Mammary microvascular endothelial cell (primary cell): ENCODE data around the gene CHRNE. TPM values are rescaled to one million over a fixed set of nuclear protein-coding genes. Genes with fewer than 3 reads are reported as not detected.

Experiments used
- total RNA-seq: library from RNA; depleted of rRNA; stranded (reverse); fragments of >200 nt; gene quantifications from 2 replicates; pipeline ENCODE4 v1.2.3, GENCODE V29; 2015

The CHRNE gene
- 1.5 and 2.5 TPM in 2 replicates for total RNA-seq

GRCh38 chr17:4903051-4903818, at the start of gene CHRNE:
Gene CHRNE (minus strand): TSS chr17:4903098. CDS start chr17:4903063, 35 bp downstream.

GRCh38 chr17:4950746-4951204, 47.9 kb upstream of the CHRNE start, which contains the start of gene ENO3:
Gene ENO3 (plus strand): TSS chr17:4951119. CDS start chr17:4951830, 711 bp downstream.

DNA sequence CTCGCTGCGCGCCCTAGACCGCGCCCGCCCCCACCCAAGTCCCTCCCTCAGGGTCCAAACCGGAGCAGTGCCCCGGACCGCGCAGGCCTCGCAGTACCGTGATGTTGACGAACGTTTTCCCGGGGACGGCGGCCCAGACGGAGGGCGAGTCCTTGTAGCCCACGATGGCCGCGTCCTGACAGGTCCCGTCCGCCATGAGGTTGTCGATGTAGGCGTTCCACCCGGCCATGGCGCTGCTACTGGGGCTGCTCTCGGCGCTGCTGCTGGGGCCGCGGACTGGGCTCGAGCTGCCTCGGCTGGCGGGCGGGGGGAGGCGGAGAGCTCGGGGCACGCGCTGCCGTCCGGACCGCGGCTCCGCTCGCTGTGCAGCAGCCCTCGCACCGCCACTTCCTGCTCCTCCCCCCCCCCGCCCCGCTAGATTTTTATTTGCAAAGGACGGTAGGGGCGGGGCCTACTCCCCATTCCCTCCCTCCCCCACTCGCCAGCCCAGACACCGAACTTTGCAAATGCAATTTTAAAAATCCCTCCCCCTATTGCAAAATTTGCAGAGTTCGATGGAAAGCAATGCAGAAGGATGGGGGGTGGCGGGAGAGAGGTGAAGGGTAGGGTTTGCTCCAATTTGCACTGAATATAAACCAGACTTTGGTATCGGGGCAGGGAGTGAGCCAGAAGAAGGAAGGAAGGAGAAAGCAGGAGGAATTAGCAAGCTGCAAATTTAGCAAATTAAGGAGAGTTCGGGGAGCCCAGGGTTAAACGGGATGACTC, 45.5 kb upstream of the CHRNE start, which contains the start of gene PFN1:
PFN1 (minus strand) TSS at position 365 of the 765 bp plus-strand sequence; CDS start at position 229, 136 bp downstream.

DNA sequence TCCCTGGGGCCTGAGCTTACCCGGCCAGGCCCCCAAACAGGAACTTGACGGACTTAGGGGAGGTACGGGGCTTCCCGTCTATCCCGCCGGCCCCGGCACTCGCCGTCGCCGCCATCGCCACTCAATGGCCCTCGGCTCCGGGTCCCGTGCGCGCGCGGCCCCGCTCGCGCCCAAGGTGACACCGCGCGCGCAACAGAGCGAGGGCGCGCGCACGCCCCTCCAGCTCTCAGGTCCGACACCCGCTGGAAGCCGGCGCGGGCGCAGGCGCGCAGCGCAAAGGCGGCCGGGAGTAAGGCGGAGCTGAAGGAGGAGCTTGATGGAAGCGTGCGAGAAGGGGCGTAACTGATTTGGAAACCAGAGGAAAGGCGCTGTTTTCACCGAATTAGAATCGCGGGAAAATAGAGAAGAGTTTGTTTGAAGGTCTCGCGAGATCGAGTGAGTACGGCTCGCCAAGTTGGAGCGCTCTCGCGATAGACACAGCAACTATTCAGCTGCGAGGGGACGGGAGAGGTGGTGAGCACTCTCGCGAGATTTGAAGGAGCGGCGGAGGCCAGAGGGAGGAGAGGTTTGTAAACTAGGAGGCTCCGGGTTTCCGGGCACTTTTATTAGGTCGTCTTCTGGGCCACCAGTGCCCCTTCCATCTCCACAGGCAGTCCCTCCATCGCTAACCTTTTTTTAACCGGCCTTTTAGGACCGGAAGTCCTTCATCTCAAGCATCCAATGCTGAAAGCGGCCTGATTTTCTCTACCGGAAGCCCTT, 37.1 kb upstream of the CHRNE start, which contains the start of the genes RNF167 and SLC25A11:
RNF167 (plus strand) TSS at position 473 of the 759 bp plus-strand sequence. CDS start 642 bp downstream, outside the sequence.
SLC25A11 (minus strand) TSS at position 251 of the 759 bp plus-strand sequence; CDS start at position 115, 136 bp downstream.

DNA sequence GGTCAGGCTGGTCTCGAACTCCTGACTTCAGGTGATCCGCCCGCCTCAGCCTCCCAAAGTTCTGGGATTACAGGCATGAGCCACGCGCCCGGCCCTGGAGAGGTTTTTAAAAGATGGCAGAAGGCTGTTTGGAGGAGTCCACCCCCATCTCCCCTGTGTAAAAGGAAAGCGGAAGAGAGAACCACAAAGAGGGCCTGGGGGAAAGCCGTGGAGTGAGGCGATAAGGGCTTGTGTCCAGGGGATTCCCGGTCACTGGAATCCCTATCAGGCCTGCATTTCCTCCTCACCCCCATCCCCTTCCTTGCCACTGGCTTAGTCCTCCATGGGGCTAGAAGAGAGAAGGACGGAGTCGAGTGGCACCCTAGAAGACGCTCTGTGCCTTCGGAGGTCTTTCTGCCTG, 29.1 kb upstream of the CHRNE start, which contains the start of gene GP1BA:
GP1BA (plus strand) TSS at position 315 of the 400 bp plus-strand sequence. CDS start 328 bp downstream, outside the sequence.

DNA sequence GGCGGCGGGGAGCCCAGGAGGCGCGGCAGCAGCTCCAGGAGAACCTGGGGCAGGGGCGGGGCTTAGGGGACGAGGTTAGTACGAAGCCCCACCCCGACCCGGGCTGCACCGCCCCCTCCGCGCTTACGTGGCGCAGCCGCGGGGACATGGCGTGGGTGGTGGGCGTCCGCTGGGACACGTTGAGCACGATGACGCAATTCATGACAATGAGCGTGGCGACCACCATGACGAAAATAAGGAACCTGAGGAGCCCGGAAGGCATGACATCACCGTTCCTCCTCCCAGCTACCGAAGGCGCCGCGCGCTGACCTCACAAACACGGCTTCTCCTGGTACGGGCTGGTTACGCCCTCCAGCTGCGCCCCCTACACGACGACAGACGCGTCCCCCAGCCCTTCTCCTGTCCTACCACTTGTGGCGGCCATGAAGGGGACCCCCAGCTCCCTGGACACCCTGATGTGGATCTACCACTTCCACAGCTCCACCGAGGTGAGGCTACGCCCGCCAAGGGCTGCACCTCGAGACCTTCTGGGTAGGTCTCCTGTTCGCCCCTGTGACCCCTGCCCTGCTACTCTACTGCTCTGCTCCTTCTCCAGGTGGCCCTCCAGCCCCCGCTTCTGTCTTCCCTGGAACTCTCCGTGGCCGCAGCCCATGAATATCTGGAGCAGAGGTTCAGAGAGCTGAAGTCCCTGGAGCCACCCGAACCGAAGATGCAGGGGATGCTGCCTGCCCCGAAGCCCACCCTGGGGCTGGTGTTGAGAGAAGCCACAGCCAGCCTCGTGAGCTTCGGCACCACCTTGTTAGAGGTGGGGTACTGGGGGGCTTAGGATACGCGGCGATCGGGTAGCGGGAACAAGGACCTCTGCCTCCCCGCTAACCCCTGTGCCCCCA, 3.3 kb downstream of the CHRNE start, which contains the start of gene C17orf107:
C17orf107 (plus strand) TSS at position 196 of the 890 bp plus-strand sequence; CDS start at position 423, 227 bp downstream.

Other genes starting within 250 kb of the CHRNE start
- gene PELP1, start 199.0 kb downstream of the CHRNE start, total RNA-seq, result 38.2 and 40.3 TPM in 2 replicates
- 15.3 and 18.1 TPM in 2 replicates for gene ARRB2, start 192.5 kb downstream of the CHRNE start, total RNA-seq
- gene MED11, start 171.7 kb downstream of the CHRNE start, total RNA-seq, result 27.3 and 31.6 TPM in 2 replicates
- gene ZMYND15, start 163.3 kb downstream of the CHRNE start, total RNA-seq, result 0.07 and 0.10 TPM in 2 replicates
- 10.3 and 11.9 TPM in 2 replicates for gene CXCL16, start 163.2 kb downstream of the CHRNE start, total RNA-seq
- gene TM4SF5, start 131.2 kb downstream of the CHRNE start, total RNA-seq, result not detected in 2 replicates
- 0.13 and 0.44 TPM in 2 replicates for gene VMO1, start 116.7 kb downstream of the CHRNE start, total RNA-seq
- not detected in 2 replicates for gene GLTPD2, start 114.1 kb downstream of the CHRNE start, total RNA-seq
- 334 and 357 TPM in 2 replicates for gene PSMB6, start 106.9 kb downstream of the CHRNE start, total RNA-seq
- 18.0 and 18.8 TPM in 2 replicates for gene PLD2, start 95.9 kb downstream of the CHRNE start, total RNA-seq
- gene MINK1, start 69.8 kb downstream of the CHRNE start, total RNA-seq, result 30.3 and 30.9 TPM in 2 replicates
- 0.30 and 0.93 TPM in 2 replicates for gene C17orf107, start 3.6 kb downstream of the CHRNE start, total RNA-seq
- gene GP1BA, start 29.2 kb upstream of the CHRNE start, total RNA-seq, result 0.05 TPM in 1 of 2 replicates, not detected in the other
- gene SLC25A11, start 36.9 kb upstream of the CHRNE start, total RNA-seq, result 45.6 and 62.0 TPM in 2 replicates
- 41.0 and 49.0 TPM in 2 replicates for gene RNF167, start 37.2 kb upstream of the CHRNE start, total RNA-seq
- 1,622 and 1,639 TPM in 2 replicates for gene PFN1, start 45.4 kb upstream of the CHRNE start, total RNA-seq
- gene ENO3, start 48.0 kb upstream of the CHRNE start, total RNA-seq, result 0.10 TPM in 1 of 2 replicates, not detected in the other
- 80.1 and 81.1 TPM in 2 replicates for gene SPAG7, start 64.7 kb upstream of the CHRNE start, total RNA-seq
- gene CAMTA2, start 84.6 kb upstream of the CHRNE start, total RNA-seq, result 11.8 and 14.2 TPM in 2 replicates
- 0.39 TPM in 1 of 2 replicates, not detected in the other for gene INCA1, start 94.4 kb upstream of the CHRNE start, total RNA-seq
- 90.9 and 96.7 TPM in 2 replicates for gene KIF1C, start 94.9 kb upstream of the CHRNE start, total RNA-seq
- gene SLC52A1, start 132.3 kb upstream of the CHRNE start, total RNA-seq, result 0.69 and 1.00 TPM in 2 replicates
- 0.94 and 1.1 TPM in 2 replicates for gene ZFP3, start 175.4 kb upstream of the CHRNE start, total RNA-seq
- 4.0 and 5.0 TPM in 2 replicates for gene ZNF232, start 208.8 kb upstream of the CHRNE start, total RNA-seq
- gene USP6, start 212.9 kb upstream of the CHRNE start, total RNA-seq, result not detected in 2 replicates